ENCODE measurements around the gene JAZF1.

JAZF1 gene

DNA sequence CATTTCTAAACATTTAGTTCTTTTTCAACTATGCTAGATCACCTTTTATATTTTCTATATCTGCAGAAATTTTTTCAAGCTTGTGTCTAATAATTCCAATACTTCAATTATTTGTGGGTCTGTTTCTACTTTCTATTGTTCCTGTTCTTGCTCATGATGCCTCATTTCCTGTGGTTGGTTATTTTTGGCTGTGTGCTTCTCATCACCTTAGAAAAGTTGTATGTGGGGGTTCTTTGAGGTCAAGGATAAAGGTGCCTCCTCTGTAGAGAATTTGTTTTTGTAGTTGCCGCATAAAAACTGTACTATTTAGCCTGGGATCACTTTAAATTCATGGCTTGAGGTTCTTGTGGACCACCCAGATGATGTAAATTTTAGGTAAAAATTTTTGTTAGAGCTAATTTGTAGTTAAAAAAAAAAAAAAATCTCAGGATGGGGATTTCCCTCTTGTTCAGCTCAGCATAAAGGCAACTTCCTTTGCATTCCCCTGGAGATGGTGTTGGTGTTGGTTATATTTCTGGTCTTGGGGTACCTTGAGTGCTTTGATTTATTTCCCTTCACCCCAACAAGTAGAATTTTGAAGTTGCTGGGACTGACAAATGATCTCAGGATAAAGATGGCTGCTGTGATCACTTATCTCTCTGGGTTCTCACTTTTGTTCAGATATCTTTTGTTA is 27.0 kb upstream of the JAZF1 start:
- Histone ChIP-seq H3K27ac (ENCODE audit: low read length) (peak overlapping the region; percentile 40; the same call in 1 of the 2 replicates), H3K36me3 (replicated peaks; ENCODE audit: insufficient read depth, low read length) (no peaks in the 10 kb centered on the region)
- DNase-seq: peak; percentile 68

DNA sequence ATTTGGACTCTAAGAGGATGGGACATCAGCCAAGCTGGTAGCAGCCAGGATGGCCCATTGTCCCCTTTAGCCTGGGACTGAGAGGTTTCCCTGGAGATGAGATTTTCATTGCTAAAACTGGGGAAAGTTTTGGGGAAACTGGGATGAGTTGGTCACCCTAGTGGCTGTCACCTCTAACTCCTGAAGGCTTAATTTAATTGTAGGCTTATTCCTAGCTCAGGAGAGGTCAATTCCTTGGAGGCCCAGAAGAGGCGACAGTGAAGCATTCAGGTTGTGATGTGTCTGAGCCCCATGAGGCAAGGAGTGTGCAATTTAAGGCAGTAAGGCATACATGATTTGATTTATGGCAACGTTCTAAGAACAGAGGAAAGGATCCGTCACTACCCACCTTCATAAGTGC is 24.9 kb upstream of the JAZF1 start:
- Histone ChIP-seq H3K9me2 (replicated peaks; ENCODE audit: insufficient read depth, low read length) (no peaks in the 10 kb centered on the region), H3K9ac (ENCODE audit: low read length) (no peak overlapping the region)

More for the DNA sequence above, 27.0 kb upstream of the JAZF1 start:
- Histone ChIP-seq H3K4me2 (ENCODE audit: low read depth, low read length) (peak overlapping the region; percentile 32), H3K9me3 (replicated peaks; ENCODE audit: insufficient read depth, low read length) (no peaks in the 10 kb centered on the region), H3K4me1 (ENCODE audit: low read length) (peaks cover 22% of the 10 kb centered on the region), H3K79me2 (ENCODE audit: low read length) (no peaks in the 10 kb centered on the region), H3K9ac (ENCODE audit: low read length) (no peak overlapping the region), H3K4me3 (ENCODE audit: low read length) (no peak overlapping the region), H3F3A (ENCODE audit: insufficient read depth, low read length) (no peaks in the 10 kb centered on the region), H4K20me1 (ENCODE audit: insufficient read depth, low read length) (no peaks in the 10 kb centered on the region), H3K9me2 (replicated peaks; ENCODE audit: insufficient read depth, low read length) (no peaks in the 10 kb centered on the region), H3K27me3 (replicated peaks; ENCODE audit: insufficient read depth, low read length) (no peaks in the 10 kb centered on the region), H2AFZ (ENCODE audit: low read length) (no peak overlapping the region)
- TF ChIP-seq EZH2 (optimal IDR thresholded peaks at IDR 0.05; ENCODE audit: low read depth, low read length) (no peak), CTCF (IDR thresholded peaks at IDR 0.05; ENCODE audit: low read length) (no peak), EZH2phosphoT487 (IDR thresholded peaks at IDR 0.05; ENCODE audit: low read length) (no peak)

DNA sequence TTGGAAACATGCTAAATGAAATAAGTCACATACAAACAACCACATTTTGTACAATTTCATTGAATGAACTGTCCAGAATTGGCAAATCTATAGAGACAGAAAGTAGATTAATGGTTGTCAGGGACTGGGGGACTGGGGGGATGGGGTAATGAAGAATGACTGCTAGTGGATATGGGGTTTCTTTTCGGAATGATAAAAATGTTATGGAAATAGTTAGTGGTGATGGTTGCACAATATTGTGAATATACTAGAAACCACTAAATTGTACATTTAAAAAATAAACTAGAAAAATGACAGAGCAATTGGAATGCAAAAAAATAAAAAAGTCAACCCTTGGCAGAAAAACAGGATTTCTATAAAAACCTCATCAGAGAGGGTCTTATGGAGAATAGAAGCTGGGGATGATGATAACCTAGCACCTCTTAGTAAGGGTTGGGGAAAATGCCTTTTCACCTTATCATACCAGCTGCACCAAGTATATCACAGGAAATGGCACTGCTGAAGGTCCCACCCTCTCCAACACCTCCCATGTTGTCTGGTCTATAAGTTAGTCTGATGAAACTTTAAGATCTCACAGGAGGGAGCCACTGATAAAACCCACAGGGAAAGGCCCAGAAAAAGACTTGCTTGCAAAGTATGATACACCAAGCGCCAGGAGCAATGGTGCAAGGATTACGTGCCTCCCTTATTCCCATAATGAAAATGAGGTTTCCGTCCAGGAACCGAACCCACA is 23.1 kb upstream of the JAZF1 start:
- DNase-seq: no peak

More for the DNA sequence above, 24.9 kb upstream of the JAZF1 start:
- Histone ChIP-seq H4K20me1 (ENCODE audit: insufficient read depth, low read length) (no peaks in the 10 kb centered on the region), H3K79me2 (ENCODE audit: low read length) (no peaks in the 10 kb centered on the region), H3K4me2 (ENCODE audit: low read depth, low read length) (no peak overlapping the region), H3K27me3 (replicated peaks; ENCODE audit: insufficient read depth, low read length) (no peaks in the 10 kb centered on the region), H3K27ac (ENCODE audit: low read length) (no peak overlapping the region), H3K9me3 (replicated peaks; ENCODE audit: insufficient read depth, low read length) (no peaks in the 10 kb centered on the region), H2AFZ (ENCODE audit: low read length) (no peak overlapping the region), H3F3A (ENCODE audit: insufficient read depth, low read length) (no peaks in the 10 kb centered on the region), H3K4me3 (ENCODE audit: low read length) (no peak overlapping the region), H3K4me1 (ENCODE audit: low read length) (peaks cover 22% of the 10 kb centered on the region), H3K36me3 (replicated peaks; ENCODE audit: insufficient read depth, low read length) (no peaks in the 10 kb centered on the region)
- no peak for DNase-seq
- TF ChIP-seq EZH2phosphoT487 (IDR thresholded peaks at IDR 0.05; ENCODE audit: low read length) (no peak), CTCF (IDR thresholded peaks at IDR 0.05; ENCODE audit: low read length) (no peak), EZH2 (optimal IDR thresholded peaks at IDR 0.05; ENCODE audit: low read depth, low read length) (no peak)

More for the DNA sequence above, 23.1 kb upstream of the JAZF1 start:
- Histone ChIP-seq H4K20me1 (ENCODE audit: insufficient read depth, low read length) (no peaks in the 10 kb centered on the region), H2AFZ (ENCODE audit: low read length) (no peak overlapping the region), H3K4me2 (ENCODE audit: low read depth, low read length) (no peak overlapping the region), H3K9ac (ENCODE audit: low read length) (no peak overlapping the region), H3K27me3 (replicated peaks; ENCODE audit: insufficient read depth, low read length) (no peaks in the 10 kb centered on the region), H3K79me2 (ENCODE audit: low read length) (no peaks in the 10 kb centered on the region), H3K36me3 (replicated peaks; ENCODE audit: insufficient read depth, low read length) (no peaks in the 10 kb centered on the region), H3K4me3 (ENCODE audit: low read length) (no peak overlapping the region), H3K9me2 (replicated peaks; ENCODE audit: insufficient read depth, low read length) (no peaks in the 10 kb centered on the region), H3K4me1 (ENCODE audit: low read length) (peaks cover 21% of the 10 kb centered on the region), H3F3A (ENCODE audit: insufficient read depth, low read length) (no peaks in the 10 kb centered on the region), H3K9me3 (replicated peaks; ENCODE audit: insufficient read depth, low read length) (no peaks in the 10 kb centered on the region), H3K27ac (ENCODE audit: low read length) (no peak overlapping the region)
- no peak for TF ChIP-seq EZH2phosphoT487 (IDR thresholded peaks at IDR 0.05; ENCODE audit: low read length)
- TF ChIP-seq EZH2 (optimal IDR thresholded peaks at IDR 0.05; ENCODE audit: low read depth, low read length): no peak
- TF ChIP-seq CTCF (IDR thresholded peaks at IDR 0.05; ENCODE audit: low read length): no peak

Measured in MM.1S (cell line).